Activated T-cell treated with anti-CD3 and anti-CD28 coated beads for 4 hours (primary cell): ENCODE data around the gene ADIRF.
"Not testable (repeated sequence)": the region's sequence is repeated elsewhere in the genome, so short reads cannot be mapped to it uniquely, and the experiment has no call there.

Source experiments
- DNase-seq: peaks from one replicate; pipeline ENCODE4 v3.0.0-alpha.2; 2020

Gene ADIRF

DNA sequence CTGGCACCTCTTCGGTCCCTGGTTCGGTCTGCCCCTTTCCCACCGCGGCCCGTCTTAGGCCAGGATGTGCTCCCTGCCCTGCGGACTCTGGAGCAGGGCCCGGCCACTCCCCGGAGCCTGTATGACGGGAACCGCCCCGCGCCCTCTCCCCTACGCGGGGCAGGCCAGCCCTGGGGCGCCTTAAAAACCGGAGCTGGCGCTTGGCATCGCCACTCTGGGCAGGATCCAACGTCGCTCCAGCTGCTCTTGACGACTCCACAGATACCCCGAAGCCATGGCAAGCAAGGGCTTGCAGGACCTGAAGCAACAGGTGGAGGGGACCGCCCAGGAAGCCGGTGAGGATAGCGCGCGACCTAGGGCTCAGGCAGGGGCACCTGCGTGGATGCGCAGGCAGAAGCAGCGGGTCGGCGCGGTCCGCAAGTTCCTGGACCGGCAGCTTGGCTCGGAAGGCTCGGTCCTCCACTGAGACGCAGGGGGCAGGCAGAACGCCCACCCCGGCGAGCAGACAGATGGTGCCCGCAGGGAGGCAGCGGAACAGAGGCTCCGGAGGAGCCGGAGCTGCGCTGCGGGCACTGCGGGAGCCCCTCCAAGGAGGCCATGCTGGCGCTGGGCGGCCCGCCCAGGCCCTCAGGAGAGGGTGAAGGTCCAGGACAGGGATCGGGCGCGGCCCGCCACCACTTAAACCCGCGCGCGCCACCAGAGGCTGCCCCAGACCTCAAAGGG is at the start of gene ADIRF:
TSS of gene ADIRF (plus strand) at position 212 of the 723 bp plus-strand sequence. CDS start at position 275, 63 bp downstream.
- DNase-seq = no peak

GRCh38 chr10:86922553-86922961 is 45.7 kb upstream of the ADIRF start:
- no peak for DNase-seq

- DNase-seq = no peak
These were observed 38.6 kb upstream of the ADIRF start for GRCh38 chr10:86929468-86930380.

GRCh38 chr10:86931872-86932271 is 36.4 kb upstream of the ADIRF start:
- no peak for DNase-seq

DNA sequence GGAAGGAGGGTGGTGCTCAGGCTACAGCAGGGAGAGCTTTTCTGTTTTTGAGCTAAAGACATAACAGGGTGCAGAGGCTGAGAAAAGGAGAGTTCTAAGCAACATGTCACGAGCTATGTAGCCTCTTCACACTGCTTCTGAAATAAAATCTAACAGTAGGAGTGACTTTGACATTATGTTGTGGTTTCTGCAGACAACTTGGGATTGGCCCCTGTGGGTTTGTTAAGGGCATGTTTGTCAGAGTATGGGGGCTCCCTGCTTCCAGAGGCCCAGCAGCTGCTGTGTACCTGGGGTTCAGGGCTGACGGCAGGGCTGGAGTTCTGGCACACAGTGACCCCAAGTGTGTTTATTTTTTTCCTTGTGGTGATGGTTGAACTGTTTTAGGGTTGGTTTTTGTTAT is 35.6 kb upstream of the ADIRF start:
- no peak for DNase-seq

- DNase-seq = not testable (repeated sequence)
These were observed 34.0 kb upstream of the ADIRF start for GRCh38 chr10:86934162-86934711.

DNA sequence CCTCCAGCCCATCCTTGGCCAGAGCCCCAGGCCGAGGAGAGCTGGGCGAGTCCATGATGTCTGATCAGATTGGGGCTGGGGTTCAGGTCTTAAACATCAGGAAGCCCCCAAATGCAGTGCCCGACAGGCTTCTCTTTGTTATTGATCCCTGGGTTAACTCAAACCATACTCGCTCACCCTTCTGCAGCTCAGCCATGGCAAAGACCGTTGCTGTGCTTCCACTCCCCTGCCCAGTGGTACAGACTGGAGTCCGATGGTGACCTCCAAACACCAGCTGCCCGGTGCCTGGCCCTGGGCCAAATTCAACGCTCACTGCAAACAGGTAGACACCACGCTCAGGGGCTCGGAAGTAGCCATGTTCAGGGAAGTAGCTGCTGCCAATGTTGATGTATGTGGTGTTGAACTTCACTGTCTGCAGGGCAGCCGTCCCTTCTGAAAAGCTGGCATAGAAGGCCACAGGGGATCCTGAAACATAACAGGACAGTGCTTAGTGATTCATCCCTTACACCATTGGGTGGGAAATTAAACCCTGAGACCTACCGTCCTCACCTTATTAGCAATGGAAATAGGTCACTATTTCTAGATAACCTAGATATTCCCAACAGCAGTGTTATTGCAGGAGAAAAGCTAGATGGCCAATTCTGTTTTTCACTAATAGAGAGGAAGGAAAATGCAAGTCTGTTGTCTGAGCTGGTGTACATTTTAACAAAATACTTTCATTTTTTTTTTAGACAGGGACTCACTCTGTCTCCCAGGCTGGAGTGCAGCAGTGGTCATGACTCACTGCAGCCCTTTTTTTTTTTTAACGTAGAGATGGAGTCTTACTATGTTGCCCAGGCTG is 31.4 kb upstream of the ADIRF start:
- no peak for DNase-seq

DNA sequence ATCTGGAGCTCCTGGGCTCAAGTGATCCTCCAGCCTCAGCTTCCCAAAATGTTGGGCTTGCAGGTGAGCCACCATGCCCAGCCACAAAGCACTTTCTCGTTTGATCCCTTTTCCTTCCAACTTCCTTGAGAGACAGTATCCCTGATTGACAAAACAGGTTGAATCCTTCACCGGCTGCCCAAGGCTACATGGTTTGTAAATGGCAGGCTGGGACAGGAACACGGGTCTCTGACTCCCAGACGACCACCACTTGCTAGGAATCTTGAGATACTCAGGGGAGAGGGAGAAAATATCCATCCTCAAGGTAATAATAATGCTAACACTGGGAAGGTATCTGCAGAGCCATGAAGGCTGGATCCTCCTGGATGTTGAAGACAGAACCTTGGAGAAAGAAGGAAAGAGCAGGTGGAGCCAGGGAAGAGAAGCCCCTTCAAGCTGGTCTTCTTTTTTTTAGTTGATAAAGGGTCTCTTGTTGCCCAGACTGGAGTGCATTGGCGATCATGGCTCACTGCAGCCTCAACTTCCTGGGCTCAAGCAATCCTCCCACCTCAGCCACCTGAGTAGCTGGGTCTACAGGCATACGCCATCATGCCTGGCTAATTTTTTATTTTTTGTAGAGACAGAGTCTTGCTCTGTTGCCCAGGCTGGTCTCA is 30.7 kb upstream of the ADIRF start:
- no peak for DNase-seq

DNA sequence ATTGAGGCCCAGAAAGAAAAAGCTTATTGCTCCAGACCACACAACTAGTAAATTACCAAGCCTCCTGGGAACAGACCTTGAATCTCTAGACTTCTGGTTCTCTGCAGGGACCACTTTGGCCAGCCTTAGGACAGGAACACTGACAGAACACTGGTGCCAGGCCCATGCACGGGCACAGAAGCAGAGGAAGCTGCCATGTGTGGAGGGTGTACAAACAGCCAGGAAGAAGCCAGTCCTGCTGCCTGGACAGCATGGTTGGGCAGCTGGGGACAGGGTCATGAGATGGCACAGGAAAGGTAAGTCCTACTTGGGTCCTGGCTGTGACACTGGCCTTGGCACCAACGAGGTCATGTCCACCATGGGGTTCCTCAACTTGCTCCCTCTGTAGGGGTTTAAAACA is 30.0 kb upstream of the ADIRF start:
- no peak for DNase-seq

GRCh38 chr10:86940076-86940475 is 28.2 kb upstream of the ADIRF start:
- DNase-seq = not testable (repeated sequence)

GRCh38 chr10:86940677-86941076 is 27.6 kb upstream of the ADIRF start:
- no peak for DNase-seq

- DNase-seq = no peak
These were observed 26.9 kb upstream of the ADIRF start for GRCh38 chr10:86941426-86941825.

DNA sequence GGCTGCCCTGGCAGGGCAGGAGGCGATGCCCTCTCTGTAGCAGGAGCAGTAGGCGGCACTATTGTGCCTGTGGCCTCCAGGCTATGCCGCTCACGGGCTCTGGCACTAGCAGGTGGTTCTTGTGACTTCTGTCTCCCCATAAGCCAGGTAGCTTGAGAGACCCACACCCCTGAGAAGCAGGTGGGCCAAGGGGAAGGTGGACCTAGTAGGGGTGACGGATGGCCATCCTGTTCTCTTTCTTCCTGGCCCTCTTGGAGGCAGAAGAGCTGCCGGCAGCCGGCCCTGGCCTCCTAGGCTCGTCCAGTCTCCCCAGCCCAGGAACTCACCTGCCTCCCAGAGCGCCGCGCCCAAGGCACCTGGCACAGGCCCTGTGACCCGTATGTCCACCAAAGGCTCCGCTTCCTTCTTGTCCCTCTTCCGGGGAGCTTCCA is 26.3 kb upstream of the ADIRF start:
- no peak for DNase-seq

DNA sequence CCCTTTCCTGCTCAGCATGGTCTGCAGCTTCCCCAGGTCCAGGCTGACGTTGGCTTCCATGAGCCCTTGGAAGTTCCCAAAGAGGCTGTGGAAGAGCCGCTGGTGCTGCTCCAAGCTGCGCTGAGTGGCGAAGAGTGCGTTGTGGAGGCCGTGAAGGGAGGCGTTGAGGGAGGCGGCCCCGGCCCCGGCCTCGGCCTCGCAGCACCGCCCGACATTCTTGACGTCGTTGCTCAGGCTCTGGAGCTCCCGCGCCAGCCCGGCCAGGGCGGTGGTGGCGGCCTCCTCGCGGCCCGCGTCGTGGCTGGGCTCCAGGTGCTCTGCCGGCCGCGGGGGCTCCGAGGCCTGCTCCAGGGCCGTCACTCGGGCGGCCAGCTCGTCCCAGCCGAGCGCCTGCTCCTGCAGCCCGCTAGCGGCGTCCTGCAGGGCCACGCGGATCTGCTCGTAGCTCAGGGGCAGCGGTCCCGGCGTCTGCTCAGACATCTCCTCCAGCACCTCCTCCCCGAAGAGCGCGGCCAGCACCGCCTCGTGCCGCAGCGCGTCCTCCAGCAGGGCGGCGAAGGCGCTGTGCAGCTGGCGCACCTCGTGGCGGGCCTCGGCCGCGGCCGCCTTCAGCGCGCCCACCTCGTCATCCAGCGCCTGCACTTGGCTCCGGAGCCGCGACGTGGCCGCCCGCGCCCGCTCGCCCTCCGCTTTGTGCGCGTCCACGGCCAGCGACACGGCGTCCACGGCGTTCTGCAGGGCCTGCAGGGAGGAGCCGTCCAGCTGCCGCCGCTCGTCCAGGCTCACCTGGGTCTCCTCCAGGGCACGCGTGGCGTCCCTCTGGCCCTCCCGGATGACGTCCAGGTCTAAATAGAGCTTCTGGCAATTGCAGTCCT is 25.6 kb upstream of the ADIRF start:
- no peak for DNase-seq

DNA sequence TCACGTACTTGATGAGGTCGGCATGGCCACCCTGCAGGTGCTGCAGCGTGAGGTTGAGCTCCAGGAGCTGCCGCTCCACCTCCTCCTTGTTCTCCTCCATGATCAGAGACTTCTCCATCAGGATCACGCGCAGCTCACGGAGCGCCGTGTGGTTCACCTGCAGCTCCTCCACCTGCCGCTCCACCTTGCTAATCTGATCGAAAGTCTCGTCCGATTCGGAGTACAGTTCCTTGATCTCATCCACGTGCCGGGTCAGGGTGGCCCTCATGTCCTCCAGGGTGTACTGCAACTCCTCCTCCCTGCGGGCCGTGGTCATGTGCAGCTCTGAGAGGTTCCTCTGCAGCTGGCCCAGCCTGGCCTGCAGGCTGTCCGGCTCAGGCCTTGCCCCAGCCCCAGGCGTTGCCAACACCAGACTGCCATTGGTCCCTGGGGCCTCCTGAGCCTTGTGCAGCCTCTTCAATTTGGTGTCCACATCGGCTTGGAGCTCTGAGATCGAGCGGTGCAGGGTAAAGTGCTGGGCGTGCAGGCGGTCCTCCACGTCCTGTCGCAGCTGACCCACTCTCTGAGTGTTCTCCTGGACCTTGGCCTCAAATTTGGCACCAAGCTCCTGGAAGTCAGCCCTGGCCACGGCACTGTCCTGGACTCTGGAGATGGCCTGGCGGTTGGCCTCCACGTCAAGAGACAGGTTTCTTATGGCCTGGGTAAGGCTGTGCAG is 24.8 kb upstream of the ADIRF start:
- DNase-seq = no peak

DNA sequence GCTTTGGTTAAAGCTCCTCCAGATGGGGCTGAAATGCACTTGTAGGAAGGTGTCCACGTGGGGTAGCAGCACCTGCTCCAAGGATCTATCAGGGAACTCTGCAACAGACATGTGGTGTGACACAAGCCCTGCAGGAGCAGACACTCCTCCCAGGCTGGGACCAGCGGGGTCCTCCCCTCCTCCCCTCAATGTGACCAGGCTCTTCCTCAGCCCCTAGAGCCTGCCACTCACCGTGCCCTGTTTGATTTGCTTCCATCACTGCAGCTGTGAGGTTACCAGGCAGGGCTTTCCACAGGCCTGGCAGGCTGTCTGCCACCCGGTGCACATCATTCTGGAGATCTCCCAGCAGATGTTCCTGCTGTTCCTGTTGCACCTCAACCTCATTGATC is 24.3 kb upstream of the ADIRF start:
- DNase-seq = no peak

GRCh38 chr10:86944471-86944870 is 23.8 kb upstream of the ADIRF start:
- DNase-seq = no peak

DNA sequence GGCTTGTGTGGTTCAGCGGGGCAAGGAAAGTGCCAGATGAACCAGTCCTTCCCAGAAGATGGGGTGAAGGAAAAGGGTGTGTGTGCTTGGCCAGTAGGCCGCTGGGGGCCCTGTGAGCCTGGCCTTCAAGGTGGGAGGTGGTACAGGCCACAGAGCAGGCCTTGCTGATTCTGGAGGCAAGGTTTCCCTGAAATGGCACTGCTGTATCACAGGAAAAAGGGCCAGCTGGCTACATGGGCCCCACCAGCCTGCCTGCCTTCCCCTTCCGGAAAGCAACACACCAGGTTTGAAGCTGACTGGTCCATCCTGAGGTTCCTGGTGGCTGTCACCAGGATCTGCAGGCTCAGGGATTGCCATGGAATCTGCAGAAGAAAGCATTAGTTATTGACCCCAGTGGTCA is 23.4 kb upstream of the ADIRF start:
- no peak for DNase-seq

- DNase-seq = no peak
These were observed 22.7 kb upstream of the ADIRF start for GRCh38 chr10:86945361-86946212.
